Ishikawa (cell line): ENCODE measurements around the gene DMAC1.

Source experiments
- CREB1 ChIP-seq: IDR thresholded peaks from 2 replicates; pipeline ENCODE4 v1.6.1; 2012; ENCODE audit warnings: low read depth
- EGR1 ChIP-seq: IDR thresholded peaks from 2 replicates; pipeline ENCODE4 v1.6.1; 2012
- EP300 ChIP-seq: IDR thresholded peaks from 2 replicates; pipeline ENCODE4 v1.6.1; 2012; ENCODE audit warnings: borderline replicate concordance
- FOXM1 ChIP-seq: IDR thresholded peaks from 2 replicates; pipeline ENCODE4 v1.6.1; 2012; ENCODE audit warnings: low read depth, borderline replicate concordance
- NFIC ChIP-seq: IDR thresholded peaks from 2 replicates; pipeline ENCODE4 v1.6.1; 2012
- RAD21 ChIP-seq: IDR thresholded peaks from 2 replicates; pipeline ENCODE4 v1.6.1; 2012; ENCODE audit warnings: low read depth
- TAF1 ChIP-seq: IDR thresholded peaks from 2 replicates; pipeline ENCODE4 v1.6.1; 2012; ENCODE audit warnings: low read depth, mild to moderate bottlenecking
- TCF12 ChIP-seq: IDR thresholded peaks from 2 replicates; pipeline ENCODE4 v1.6.1; 2012; ENCODE audit warnings: low read depth
- YY1 ChIP-seq: IDR thresholded peaks from 2 replicates; pipeline ENCODE4 v1.6.1; 2012; ENCODE audit warnings: low read depth
- ZBTB7A ChIP-seq: IDR thresholded peaks from 2 replicates; pipeline ENCODE4 v1.6.1; 2012; ENCODE audit warnings: low read depth
- TF ChIP-seq, protein P1 (sequence below): IDR thresholded peaks from 2 replicates; pipeline ENCODE4 v1.6.1; 2012; ENCODE audit warnings: low read depth, mild to moderate bottlenecking
- TF ChIP-seq, protein P2 (sequence below): IDR thresholded peaks from 2 replicates; pipeline ENCODE4 v1.6.1; 2012

DMAC1 gene

DNA sequence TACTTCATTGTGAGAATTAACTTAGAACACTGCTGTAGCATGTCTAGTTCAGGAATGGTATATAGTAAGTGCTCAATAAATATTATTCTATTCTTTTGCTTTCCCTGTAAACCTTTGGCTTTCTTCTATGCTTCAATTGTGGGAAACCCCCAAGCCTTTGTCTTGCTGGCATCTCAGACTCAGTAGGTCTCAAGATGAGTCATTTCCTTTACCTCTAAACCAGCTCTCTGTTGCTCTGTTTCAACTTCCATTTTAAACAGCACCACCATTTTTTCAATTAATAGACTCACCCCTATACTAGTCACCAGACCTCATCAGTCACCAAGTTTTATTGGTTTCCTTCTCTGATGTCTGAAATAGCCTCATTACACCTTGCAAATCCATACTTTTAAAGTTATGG lies 43.5 kb downstream of the DMAC1 start:
- TF ChIP-seq, protein P1, sequence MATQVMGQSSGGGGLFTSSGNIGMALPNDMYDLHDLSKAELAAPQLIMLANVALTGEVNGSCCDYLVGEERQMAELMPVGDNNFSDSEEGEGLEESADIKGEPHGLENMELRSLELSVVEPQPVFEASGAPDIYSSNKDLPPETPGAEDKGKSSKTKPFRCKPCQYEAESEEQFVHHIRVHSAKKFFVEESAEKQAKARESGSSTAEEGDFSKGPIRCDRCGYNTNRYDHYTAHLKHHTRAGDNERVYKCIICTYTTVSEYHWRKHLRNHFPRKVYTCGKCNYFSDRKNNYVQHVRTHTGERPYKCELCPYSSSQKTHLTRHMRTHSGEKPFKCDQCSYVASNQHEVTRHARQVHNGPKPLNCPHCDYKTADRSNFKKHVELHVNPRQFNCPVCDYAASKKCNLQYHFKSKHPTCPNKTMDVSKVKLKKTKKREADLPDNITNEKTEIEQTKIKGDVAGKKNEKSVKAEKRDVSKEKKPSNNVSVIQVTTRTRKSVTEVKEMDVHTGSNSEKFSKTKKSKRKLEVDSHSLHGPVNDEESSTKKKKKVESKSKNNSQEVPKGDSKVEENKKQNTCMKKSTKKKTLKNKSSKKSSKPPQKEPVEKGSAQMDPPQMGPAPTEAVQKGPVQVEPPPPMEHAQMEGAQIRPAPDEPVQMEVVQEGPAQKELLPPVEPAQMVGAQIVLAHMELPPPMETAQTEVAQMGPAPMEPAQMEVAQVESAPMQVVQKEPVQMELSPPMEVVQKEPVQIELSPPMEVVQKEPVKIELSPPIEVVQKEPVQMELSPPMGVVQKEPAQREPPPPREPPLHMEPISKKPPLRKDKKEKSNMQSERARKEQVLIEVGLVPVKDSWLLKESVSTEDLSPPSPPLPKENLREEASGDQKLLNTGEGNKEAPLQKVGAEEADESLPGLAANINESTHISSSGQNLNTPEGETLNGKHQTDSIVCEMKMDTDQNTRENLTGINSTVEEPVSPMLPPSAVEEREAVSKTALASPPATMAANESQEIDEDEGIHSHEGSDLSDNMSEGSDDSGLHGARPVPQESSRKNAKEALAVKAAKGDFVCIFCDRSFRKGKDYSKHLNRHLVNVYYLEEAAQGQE, result no peak
- no peak for TF ChIP-seq RAD21
- no peak for TF ChIP-seq TCF12
- no peak for TF ChIP-seq YY1
- TF ChIP-seq ZBTB7A, result no peak
- TF ChIP-seq FOXM1, result no peak
- no peak for TF ChIP-seq EGR1
- TF ChIP-seq CREB1, result no peak
- TF ChIP-seq TAF1, result no peak
- TF ChIP-seq, protein P2, sequence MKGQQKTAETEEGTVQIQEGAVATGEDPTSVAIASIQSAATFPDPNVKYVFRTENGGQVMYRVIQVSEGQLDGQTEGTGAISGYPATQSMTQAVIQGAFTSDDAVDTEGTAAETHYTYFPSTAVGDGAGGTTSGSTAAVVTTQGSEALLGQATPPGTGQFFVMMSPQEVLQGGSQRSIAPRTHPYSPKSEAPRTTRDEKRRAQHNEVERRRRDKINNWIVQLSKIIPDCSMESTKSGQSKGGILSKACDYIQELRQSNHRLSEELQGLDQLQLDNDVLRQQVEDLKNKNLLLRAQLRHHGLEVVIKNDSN, result no peak

DNA sequence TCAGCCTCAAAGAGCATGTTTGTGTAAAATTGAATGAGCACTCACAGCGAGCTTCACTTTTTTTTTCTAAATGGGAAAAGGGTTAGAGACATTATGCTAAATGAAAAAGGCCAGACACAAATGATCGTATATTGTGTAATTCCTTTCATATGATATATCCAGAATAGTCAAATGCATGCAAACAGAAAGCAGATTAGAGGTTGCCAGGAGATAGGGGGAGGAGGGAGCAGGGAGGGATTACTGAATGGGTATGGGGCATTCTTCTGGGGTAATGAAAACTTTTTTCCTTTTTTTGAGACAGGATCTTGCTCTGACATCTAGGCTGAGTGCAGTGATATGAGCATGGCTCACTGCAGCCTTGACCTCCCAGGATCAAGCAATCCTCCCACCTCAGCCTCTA lies 47.1 kb downstream of the DMAC1 start:
- TF ChIP-seq, protein P2, result no peak
- no peak for TF ChIP-seq CREB1
- no peak for TF ChIP-seq EP300
- TF ChIP-seq FOXM1, result no peak
- no peak for TF ChIP-seq NFIC
